ENCODE data around the gene ATMIN.

The ATMIN gene, protein sequence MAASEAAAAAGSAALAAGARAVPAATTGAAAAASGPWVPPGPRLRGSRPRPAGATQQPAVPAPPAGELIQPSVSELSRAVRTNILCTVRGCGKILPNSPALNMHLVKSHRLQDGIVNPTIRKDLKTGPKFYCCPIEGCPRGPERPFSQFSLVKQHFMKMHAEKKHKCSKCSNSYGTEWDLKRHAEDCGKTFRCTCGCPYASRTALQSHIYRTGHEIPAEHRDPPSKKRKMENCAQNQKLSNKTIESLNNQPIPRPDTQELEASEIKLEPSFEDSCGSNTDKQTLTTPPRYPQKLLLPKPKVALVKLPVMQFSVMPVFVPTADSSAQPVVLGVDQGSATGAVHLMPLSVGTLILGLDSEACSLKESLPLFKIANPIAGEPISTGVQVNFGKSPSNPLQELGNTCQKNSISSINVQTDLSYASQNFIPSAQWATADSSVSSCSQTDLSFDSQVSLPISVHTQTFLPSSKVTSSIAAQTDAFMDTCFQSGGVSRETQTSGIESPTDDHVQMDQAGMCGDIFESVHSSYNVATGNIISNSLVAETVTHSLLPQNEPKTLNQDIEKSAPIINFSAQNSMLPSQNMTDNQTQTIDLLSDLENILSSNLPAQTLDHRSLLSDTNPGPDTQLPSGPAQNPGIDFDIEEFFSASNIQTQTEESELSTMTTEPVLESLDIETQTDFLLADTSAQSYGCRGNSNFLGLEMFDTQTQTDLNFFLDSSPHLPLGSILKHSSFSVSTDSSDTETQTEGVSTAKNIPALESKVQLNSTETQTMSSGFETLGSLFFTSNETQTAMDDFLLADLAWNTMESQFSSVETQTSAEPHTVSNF

DNA sequence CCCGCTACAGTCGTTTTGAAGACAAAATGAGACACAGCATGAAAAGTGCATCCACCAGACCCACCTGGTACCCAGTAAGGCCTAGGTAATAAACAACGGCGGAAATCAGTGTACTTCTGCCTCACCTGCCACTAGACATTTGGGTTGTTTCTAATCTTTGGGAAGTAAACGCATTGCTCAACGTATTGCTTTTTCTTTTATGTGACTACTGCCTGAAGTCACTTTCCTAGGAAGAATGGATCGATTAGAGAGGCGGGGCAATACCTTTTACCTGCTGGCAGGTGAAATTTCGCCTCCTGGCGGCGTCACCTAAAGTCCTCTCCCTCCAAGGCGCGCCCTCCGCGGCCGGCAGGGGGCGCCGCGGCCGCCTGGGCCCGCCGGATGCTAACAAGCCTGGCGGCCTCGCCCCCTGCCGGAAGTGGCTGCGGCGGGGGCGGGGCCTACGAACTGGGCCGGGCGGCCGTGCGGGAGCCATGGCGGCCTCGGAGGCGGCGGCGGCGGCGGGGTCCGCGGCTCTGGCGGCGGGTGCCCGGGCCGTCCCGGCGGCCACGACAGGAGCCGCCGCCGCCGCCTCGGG is at the start of gene ATMIN:
Gene ATMIN (plus strand): TSS at position 445 of the 577 bp plus-strand sequence. CDS start 29 bp downstream, at position 474.
- DNase-seq (ENCODE audit: low read depth), result peak; percentile 78

DNA sequence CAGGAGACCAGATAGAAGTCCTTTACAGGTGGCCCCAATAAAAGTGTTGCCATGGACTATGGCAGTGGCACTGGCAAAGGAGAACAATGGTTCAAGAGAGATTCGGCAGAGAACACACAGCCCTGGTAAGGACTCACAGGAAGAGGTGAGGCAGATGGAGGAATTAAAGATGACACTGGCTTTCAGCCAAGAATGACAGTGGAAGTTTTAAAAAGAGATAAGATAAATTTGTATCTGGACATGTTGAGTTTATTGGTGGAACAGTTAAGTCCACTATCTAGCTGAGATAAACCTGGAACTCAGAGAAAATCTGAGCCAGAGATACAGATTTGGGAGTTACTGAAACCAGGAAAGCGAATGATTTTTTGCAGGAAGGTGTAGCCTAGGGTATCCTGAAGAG is 49.1 kb upstream of the ATMIN start:
- DNase-seq (ENCODE audit: low read depth), result no peak

DNA sequence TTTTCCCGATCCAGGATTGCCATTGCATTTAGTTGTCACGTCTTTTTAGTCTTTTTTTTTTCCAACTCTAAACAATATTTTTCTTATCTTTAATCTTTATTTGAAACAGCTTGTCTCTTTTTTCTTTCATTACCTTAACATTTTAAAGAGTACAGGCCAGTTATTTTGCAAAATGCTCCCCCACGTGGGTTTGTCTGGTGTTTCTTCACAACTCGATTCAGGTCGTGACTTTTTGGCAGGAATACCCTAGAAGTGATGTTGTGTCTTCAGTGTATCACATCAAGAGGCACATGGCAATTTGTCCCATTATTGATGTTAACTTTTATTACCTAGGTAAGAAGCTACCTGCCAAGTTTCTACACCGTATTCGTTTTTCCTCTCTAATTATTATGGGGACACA is 46.9 kb upstream of the ATMIN start:
- DNase-seq (ENCODE audit: low read depth), result no peak

DNA sequence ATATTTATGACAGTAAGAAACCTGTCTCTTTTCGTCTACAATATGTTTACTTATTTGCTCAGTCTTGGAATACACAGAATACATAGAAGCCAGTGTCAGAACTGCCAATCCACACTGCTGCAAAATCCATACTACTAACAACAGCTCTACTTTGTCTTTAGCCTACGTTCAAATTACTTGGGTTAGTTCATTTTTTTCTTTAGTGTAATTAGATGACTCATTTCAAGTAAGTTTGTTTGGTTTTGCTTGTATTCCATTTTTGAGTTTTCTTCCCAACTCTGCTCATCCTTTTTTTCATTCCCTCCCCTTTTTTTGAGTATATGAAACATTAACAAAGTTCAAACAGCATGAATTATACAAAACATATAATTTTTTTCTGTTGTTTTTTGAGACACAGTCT is 45.8 kb upstream of the ATMIN start:
- DNase-seq (ENCODE audit: low read depth), result no peak

DNA sequence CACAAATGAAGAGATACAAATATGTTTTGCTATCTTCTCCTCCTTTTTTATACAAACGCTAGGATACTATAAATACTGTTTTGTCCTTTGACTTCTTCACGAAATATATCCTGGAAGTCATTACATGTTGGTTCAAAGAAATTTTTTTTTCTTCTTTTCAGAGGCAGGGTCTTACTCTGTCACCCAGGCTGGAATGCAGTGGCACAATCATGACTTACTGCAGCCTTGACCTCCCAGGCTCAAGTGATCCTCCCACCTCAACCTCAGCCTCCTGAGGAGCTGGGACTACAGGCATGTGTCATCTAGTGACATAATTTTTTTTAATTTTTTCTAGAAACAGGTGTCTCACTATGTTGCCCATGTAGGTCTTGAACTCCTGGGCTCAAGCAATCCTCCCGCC is 45.1 kb upstream of the ATMIN start:
- no peak for DNase-seq (ENCODE audit: low read depth)

DNA sequence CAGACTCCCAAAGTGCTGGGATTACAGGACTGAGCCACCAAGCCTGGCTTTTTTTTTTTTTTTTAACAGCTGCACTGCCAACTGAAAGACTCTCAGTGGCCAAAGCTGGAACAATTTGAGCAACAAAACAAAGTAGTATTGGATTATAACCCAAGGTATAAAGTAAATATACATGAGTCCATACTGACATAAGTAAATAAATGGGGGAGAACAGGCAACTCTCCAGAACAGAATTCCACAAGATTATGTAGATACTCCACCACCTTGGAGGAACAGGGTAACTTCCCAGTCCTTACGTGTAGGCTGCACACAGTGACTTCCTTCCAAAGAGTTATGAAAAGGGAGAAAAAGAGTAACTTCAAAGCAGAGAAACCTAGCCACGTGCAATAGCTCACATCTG is 44.7 kb upstream of the ATMIN start:
- no peak for DNase-seq (ENCODE audit: low read depth)

DNA sequence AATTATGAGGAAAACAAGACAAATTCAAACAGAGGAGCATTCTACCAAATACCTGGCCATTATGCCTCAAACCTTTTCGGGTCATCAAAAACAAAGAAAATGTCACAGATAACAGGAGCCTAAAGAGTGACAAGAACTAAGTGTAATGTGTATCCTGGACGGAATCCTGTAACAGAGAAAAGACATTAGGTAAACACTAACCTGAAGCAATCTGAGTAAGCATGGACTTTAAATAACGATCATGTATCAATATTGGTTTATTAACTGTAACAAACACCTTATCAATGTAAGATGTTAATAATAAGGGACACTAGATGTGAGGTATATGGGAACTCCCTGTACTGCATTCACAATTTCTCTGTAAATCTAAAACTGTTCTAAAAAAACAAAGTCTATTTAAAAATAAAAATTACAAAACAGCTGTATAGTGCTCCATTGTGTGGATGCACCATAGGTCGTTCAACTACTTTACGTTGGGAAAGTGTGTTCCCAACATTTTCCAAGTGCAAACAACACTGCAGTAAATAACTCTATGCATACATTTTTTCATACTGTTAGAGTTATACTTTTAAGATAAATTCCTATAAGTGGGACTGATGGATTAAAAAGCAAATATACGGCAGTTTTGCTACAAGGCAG is 43.7 kb upstream of the ATMIN start:
- no peak for DNase-seq (ENCODE audit: low read depth)

DNA sequence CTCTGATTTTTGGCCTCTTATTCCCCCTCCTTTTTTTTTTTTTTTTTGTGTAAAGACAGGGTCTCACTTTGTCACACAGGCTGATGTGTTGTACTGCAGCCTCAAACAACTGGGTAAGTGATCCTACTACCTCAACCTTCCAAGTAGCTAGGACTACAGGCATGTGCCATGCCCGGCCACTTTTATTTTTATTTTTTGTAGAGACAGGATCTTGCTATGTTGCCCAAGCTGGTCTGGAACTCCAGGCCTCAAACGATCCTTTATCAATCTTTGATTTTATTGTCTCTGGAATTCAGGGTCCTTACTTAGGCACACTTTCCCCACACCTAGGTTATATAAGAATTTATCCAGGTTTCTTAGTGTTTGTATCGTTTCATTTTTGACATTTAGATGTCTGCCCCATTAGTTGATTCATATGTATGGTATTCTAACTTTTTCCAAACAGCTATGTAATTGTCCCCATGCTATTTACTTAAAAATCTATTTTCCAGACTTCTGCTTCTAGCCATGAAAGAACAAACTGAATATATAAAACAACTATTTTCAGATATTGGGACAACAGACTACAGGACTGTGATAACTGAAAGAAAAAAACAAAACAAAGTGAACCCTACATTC is 42.9 kb upstream of the ATMIN start:
- no peak for DNase-seq (ENCODE audit: low read depth)

DNA sequence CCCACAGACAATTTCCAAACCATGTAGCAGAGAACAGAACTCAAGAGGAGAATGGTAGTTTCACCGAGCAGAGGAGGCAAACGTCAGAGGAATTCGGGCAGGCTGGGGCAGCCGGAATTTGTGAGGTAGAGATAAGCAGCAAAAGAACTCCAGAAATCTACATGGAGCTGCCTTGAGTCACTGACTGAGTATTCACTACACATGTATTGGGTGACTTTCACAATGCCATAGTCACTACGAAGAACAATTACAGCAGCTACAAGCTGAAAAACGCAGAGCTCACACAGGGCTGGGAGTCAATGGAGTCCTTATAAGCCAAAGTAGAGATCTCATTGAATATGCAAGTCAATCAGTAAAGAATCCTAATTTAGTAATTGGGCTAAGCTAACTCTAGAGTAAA is 42.3 kb upstream of the ATMIN start:
- DNase-seq (ENCODE audit: low read depth), result no peak

DNA sequence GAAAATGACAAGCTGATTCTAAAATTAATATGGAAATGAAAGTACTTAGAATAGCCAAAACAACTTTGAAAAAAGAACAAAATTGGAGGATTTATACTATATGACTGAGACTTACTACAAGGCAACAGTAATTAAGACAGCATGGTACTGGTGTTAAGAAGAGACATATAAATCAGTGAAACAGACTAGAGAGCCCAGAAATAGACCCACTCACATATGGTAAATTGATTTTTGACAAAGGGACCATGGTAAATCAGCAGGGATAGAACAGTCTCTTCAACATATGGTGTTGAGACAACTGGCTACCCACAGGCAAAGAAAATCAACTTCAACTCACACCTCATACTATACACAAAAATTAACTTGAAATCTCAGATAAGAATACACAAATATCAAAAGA is 41.8 kb upstream of the ATMIN start:
- DNase-seq (ENCODE audit: low read depth), result no peak

DNA sequence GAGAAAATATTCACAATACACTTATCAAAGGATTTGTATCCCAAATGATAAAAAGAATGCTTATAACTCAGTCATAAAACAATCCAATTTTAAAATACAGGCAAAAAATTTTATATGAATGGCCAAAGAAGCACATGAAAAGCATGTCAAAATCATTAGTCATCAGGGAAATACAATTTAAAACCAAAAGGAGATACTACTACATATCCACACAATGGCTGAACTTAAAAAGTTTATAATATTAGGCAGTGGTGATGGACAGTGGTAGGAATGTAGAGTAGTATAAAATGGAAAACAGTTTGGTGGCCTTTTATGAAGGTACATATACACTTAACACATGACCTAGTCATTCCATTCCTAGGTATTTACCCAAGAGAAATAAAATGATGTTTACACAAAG is 41.2 kb upstream of the ATMIN start:
- DNase-seq (ENCODE audit: low read depth), result no peak

DNA sequence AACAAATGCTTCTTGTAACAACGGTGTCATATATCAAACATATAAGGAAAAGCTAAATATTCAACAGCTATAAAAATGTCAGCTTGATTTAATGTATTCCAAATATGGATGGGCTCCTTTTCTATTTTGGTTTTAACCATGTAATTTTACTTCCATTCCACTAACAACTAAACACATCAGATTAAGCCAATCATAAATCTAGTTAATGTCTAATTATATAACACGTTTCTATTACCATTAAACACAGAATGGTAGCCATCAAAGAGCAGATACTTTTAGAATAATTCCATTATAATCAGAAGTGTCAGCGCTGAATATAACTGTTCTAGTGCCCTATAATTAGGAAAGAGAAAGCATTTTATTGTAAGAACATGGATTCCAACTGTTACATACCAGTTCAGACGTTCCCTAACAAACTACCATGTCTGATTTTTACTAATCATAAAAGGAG is 38.9 kb upstream of the ATMIN start:
- no peak for DNase-seq (ENCODE audit: low read depth)

DNA sequence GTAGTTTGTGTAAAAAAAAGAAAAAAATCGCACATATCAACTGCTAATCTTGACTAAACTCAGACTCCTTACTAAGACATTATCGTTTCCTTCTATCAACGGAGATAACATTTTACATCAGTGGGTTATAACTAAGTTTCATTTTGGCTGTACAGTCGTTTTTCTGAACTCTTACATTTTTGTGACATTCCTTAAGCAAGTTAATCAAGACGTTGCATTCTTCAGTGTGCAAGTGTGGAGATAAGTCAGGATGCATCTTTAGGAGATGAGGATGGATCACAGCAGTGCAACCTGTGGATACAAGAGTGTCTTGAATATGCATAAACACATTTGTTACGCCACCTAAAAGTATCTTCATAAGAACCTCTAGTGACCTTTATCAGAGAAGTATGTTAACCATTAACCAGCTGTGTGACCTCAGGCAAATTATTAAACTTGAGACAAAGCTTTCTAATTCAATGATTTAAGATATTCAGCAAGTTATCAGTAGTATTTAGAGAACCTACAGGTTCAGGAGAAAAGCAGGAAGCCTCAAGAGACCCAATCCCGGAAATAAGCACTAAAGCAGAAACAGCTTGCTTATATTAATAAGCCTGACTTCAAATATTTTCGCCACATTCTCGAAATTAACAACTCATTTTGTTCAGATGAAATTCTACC is 38.4 kb upstream of the ATMIN start:
- DNase-seq (ENCODE audit: low read depth), result no peak

DNA sequence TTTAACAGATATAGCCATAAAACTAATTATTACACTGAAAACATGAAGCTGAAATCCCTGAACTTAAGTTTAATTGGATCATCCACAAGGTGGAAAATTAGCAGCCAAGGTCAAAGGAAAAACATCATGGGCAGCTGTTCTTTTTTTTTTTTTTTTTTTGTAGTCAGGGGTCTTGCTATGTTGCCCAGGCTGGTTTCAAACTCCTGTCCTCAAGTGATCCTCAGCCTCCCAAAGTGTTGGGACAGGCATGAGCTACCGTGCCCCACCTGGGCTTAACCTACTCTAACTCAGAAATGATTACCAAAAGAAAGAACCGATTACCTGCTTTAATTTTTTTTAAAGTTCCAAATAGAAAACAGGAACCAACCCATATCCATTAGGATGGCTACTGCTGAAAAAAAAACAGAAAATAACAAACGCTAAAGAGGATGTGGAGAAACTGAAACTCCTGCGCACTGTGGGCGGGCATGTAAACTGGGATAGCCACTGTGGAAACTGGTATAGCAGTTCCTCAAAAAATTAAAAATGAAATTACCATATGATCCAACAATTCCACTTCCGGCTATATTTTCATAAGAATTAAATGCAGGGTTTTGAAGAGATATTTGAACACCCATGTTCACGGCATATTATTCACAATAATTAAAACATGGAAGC is 37.5 kb upstream of the ATMIN start:
- DNase-seq (ENCODE audit: low read depth), result no peak

DNA sequence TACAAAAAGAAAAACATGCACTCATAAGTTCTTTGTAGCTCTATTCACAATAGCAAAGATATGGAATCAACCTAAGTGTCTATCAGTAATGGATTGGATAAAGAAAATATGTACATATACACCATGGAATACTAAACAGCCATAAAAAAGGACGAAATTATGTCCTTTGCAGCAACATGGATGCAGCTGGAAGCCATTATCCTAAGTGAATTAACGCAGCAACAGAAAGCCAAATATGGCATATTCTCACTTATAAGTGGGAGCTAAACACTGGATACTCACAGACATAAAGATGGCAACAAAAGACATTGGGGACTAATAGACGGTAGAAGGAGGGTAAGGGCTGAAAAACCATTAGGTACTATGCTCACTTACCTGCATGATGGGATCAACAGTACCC is 34.8 kb upstream of the ATMIN start:
- no peak for DNase-seq (ENCODE audit: low read depth)

DNA sequence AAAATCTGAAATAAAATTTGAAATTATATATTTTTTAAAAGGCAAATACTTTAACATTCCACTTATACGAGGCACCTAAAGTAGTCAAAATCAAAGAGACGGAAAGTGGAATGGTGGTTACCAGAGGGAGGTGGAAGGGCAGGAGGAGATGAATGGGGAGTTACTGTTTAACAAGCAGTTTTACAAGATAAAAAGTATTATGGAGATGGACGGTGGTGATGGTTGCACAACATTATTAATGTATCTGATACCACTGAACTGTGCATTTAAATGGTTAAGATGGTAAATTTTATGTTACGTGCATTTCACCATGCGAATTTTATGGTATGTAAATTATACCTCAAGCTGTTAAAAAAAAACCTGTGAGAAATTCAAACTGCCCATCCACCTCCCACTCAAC is 34.3 kb upstream of the ATMIN start:
- no peak for DNase-seq (ENCODE audit: low read depth)

DNA sequence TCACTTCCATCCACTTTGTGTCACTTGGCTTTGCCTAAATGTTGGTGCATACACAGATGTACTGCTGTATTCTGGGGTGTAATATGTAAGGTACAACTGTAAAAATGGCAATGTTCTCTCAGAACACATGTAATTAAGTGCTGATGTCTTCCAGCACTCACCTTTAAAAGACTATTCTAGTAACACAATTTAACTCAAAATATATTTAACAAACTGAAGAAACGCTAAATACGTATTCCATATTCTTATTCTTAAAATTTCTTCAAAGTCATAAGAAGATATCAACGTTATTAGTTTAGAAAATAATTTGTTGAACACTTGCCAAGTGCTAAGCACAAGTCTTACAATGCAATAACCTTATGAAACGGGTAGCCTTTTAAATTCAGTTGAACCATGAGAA is 32.6 kb upstream of the ATMIN start:
- DNase-seq (ENCODE audit: low read depth), result no peak

DNA sequence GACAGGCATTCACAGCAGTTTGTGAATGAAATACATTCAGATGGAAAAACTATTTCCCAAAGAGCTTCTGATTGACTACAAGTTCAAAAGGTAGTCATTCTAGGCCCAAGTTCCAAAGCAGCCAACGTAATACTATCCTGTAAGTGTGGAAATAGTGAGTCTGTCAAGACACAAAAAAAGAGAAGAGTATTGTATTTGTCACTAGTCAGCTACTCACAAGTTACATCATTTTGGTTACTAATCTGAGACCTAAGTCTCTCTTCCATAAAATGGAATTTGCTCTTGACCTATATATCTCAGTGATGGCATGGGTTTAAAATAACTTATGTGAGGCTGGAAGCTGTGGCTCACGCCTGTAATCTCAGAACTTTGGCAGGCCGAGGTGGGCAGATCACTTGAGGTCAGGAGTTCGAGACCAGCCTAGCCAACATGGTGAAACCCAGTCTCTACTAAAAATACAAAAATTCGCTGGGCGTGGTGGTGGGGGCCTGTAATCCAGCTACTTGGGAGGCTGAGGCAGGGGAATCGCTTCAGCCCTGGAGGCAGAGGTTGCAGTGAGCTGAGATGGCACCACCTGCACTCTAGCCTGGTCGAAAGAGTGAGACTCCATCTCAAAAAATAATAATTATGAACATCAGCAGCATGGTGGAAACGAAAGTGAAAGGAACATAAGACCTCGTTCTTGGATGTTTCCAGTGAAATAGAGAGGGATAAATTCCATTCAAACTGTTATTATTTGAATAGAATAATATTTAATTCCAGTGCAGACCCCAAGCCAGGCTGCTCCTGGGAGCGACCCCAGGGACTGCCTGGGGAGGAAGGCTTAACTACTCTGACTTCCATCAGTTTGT is 31.8 kb upstream of the ATMIN start:
- DNase-seq (ENCODE audit: low read depth), result no peak

DNA sequence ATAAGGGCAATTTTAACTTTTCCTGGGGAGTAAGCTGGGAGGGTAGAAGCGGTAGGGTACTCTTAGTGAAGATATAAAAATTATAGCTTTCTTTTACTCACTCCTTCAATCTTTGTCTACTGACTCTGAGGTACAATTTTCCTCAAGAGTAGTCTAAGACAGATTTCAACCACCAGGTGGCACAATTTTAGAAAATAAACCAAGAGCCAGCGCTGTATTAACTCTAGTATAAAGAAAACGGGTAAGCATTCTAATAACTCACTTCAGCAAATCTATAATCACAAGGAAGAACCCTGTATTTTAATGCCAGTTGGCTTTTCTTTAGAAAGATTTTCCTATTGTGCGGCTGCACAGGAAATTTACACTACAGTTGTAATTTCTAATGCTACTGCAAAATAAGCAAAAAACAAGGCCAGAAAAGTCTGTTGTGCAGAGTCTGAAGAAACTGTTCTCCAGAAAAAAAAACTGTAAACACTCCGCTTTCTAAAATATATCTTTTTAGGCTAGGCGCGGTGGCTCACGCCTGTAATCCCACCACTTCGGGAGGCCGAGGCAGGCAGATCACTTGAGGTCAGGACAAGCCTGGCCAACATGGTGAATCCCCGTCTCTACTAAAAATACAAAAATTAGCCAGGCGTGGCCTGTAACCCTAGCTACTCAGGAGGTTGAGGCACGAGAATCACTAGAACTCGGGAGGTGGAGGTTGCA is 30.8 kb upstream of the ATMIN start:
- no peak for DNase-seq (ENCODE audit: low read depth)

Measured in stimulated activated CD8-positive, alpha-beta memory T cell treated with anti-CD3 and anti-CD28 coated beads, Interleukin-15, amount 100 ng/mL, for 24 hours (primary cell).